Transverse colon (tissue), 4 donors: ENCODE measurements around the gene SRI. TPM values are rescaled to one million over a fixed set of nuclear protein-coding genes. Genes with fewer than 3 reads are reported as not detected.
"Not testable (repeated sequence)": the region's sequence is repeated elsewhere in the genome, so short reads cannot be mapped to it uniquely, and the experiment has no call there.

Experiments
- DNase-seq: peaks from one replicate; pipeline ENCODE4 v3.0.0-alpha.2; 2019
- H3K27ac ChIP-seq, 4 donors: fragments of 200-600 bp; sonication (generic); 2 replicates each; pipeline ENCODE4 v1.5.1; 2016 to 2018; ENCODE audit warnings: inconsistent platforms in 4 of 4
- H3K27me3 ChIP-seq: fragments of 200-600 bp; sonication (generic); 2 replicates; pipeline ENCODE4 v1.5.1; 2017; ENCODE audit warnings: inconsistent platforms
- H3K36me3 ChIP-seq, 4 donors: fragments of 200-600 bp; sonication (generic); 2 replicates each; pipeline ENCODE4 v1.5.1; 2017 to 2019; ENCODE audit warnings: inconsistent platforms in 4 of 4
- H3K4me1 ChIP-seq, 4 donors: fragments of 200-600 bp; sonication (generic); 2 replicates each; pipeline ENCODE4 v1.5.1; 2017 to 2020; ENCODE audit warnings: inconsistent platforms in 4 of 4
- H3K4me3 ChIP-seq, 4 donors: fragments of 200-600 bp; sonication (generic); 1 replicate in 1 of 4; 2 replicates in 3 of 4; pipeline versions ENCODE4 v1.5.1 to v1.6.1; 2017 to 2019; ENCODE audit warnings: inconsistent platforms in 4 of 4
- H3K9me3 ChIP-seq, 2 donors: fragments of 200-600 bp; sonication (generic); 2 replicates each; pipeline ENCODE4 v1.5.1; 2017 to 2019; ENCODE audit warnings: inconsistent platforms in 2 of 2
- CTCF ChIP-seq, 5 experiments: fragments of 200-600 bp in 3 of 5; fragments of 450-650 bp in 2 of 5; sonication (generic) in 3 of 5; IDR thresholded peaks; 1 replicate in 2 of 5; 2 replicates in 3 of 5; pipeline ENCODE4 v1.5.1; 2016 to 2017; ENCODE audit warnings: antibody characterized with exemption in 5 of 5, inconsistent platforms in 3 of 5, mild to moderate bottlenecking in 2 of 5, moderate library complexity in 1 of 5
- EP300 ChIP-seq: sonication (generic); formaldehyde crosslinking; IDR thresholded peaks from one replicate; pipeline ENCODE4 v1.6.1; 2017; ENCODE audit warnings: antibody characterized with exemption, low read depth
- POLR2A ChIP-seq: fragments of 450-650 bp; IDR thresholded peaks from one replicate; pipeline ENCODE4 v1.6.1; 2016; ENCODE audit warnings: antibody characterized with exemption, mild to moderate bottlenecking, moderate library complexity
- POLR2AphosphoS5 ChIP-seq, 3 donors: sonication (generic); formaldehyde crosslinking; IDR thresholded peaks; one replicate each; pipeline ENCODE4 v1.6.1; 2016; ENCODE audit warnings: antibody characterized with exemption in 3 of 3
- WGBS, 2 donors: methylation state at CpG; one replicate each; pipeline ENCODE4 v1.1.5; 2018; ENCODE audit warnings: low coverage in 1 of 2; 5-methylcytosine and 5-hydroxymethylcytosine counted together
- in situ Hi-C, 4 donors: fragments of 200-750 bp; cut with MboI; loops; one replicate each; pipeline versions ENCODE4 v1.15.0 to v1.15.1; 2017; ENCODE audit warnings: low sequenced_read_pairs in 3 of 4, low pct_ligation_motif_present in 1 of 4, low pct_unique_long_range_greater_than_20kb in 1 of 4
- intact Hi-C: fragments of 100-400 bp; cut with DNase I; formaldehyde crosslinking; loops from one replicate; pipeline ENCODE4 v1.15.1; 2023; ENCODE audit warnings: low total_unique reads
- total RNA-seq, 4 donors: library from RNA; depleted of rRNA; stranded (reverse); fragments of >200 nt; gene quantifications; one replicate each; pipeline ENCODE4 v1.1.0, GENCODE V29; 2016

SRI gene
- total RNA-seq, 4 donors from 2014 or later: 163 to 672 (median 475) TPM

GRCh38 chr7:88268051-88268450, 48.2 kb upstream of the SRI start:
- H3K4me1 ChIP-seq: no peaks in the 10 kb centered on the region
- H3K27me3 ChIP-seq: no peaks in the 10 kb centered on the region
- H3K9me3 ChIP-seq: no peaks in the 10 kb centered on the region
- 76 to 92% methylated on average over 2 of the region's 2 CpGs for WGBS, 2 donors
- in situ Hi-C loops (no loop called here), intact Hi-C loops (no loop called here)
- H3K27ac ChIP-seq: no peak overlapping the region
- no peak for TF ChIP-seq POLR2A
- no peak for TF ChIP-seq CTCF (IDR thresholded peaks at IDR 0.05)
- TF ChIP-seq EP300: no peak
- no peak for TF ChIP-seq POLR2AphosphoS5 (IDR thresholded peaks at IDR 0.05)
- no peak for DNase-seq
- H3K4me3 ChIP-seq: no peak overlapping the region
- no peaks in the 10 kb centered on the region for H3K36me3 ChIP-seq

GRCh38 chr7:88267421-88267820, 47.6 kb upstream of the SRI start:
- no peak for TF ChIP-seq POLR2A
- no peak for TF ChIP-seq EP300
- TF ChIP-seq CTCF (IDR thresholded peaks at IDR 0.05): no peak
- TF ChIP-seq POLR2AphosphoS5 (IDR thresholded peaks at IDR 0.05): no peak
- in situ Hi-C loops (no loop called here), intact Hi-C loops (no loop called here)
- Histone ChIP-seq H3K9me3 (no peaks in the 10 kb centered on the region), H3K4me3 (no peak overlapping the region), H3K27me3 (no peaks in the 10 kb centered on the region), H3K36me3 (no peaks in the 10 kb centered on the region), H3K4me1 (no peaks in the 10 kb centered on the region), H3K27ac (no peak overlapping the region)
- no peak for DNase-seq
- WGBS, 2 donors: 89 to 93% methylated on average over 4 of the region's 4 CpGs

- H3K4me3 ChIP-seq, DNase-seq, intact Hi-C loops, H3K27ac ChIP-seq, in situ Hi-C loops, H3K36me3 ChIP-seq, H3K4me1 ChIP-seq, H3K9me3 ChIP-seq, H3K27me3 ChIP-seq: not testable (repeated sequence)
- 59 to 67% methylated on average over 2 to 3 of the region's 3 CpGs for WGBS, 2 donors
These were observed 45.1 kb upstream of the SRI start for GRCh38 chr7:88264987-88265386.

- in situ Hi-C loops: no loop called here
- intact Hi-C loops: no loop called here
These were observed 42.7 kb upstream of the SRI start for GRCh38 chr7:88262562-88262961.

GRCh38 chr7:88260719-88261118, 40.9 kb upstream of the SRI start:
- Histone ChIP-seq H3K4me1 (no peaks in the 10 kb centered on the region), H3K4me3 (no peak overlapping the region), H3K9me3 (no peaks in the 10 kb centered on the region), H3K36me3 (no peaks in the 10 kb centered on the region), H3K27ac (no peak overlapping the region), H3K27me3 (no peaks in the 10 kb centered on the region)
- whole genome bisulfite sequencing, 2 donors: 83 to 94% methylated on average over 1 of the region's 1 CpG
- in situ Hi-C loops: no loop called here
- no peak for DNase-seq
- intact Hi-C loops: no loop called here
- TF ChIP-seq POLR2A (no peak), POLR2AphosphoS5 (IDR thresholded peaks at IDR 0.05) (no peak), CTCF (IDR thresholded peaks at IDR 0.05) (no peak), EP300 (no peak)

More at GRCh38 chr7:88262562-88262961, 42.7 kb upstream of the SRI start:
- no peak for DNase-seq
- no peaks in the 10 kb centered on the region for H3K36me3 ChIP-seq
- no peaks in the 10 kb centered on the region for H3K4me1 ChIP-seq
- WGBS, 2 donors: 89% methylated on average over 4 of the region's 4 CpGs
- no peak for TF ChIP-seq EP300
- H3K4me3 ChIP-seq: no peak overlapping the region
- H3K9me3 ChIP-seq: no peaks in the 10 kb centered on the region
- H3K27ac ChIP-seq: no peak overlapping the region
- H3K27me3 ChIP-seq: no peaks in the 10 kb centered on the region
